ENCODE measurements around the gene GPR78. TPM values are rescaled to one million over a fixed set of nuclear protein-coding genes. Genes with fewer than 3 reads are reported as not detected.

GPR78 gene
- total RNA-seq, 1 donor from 2014 or later, result 0.15 TPM

- no peaks in the 10 kb centered on the region for H3K36me3 Mint-ChIP-seq (ENCODE audit: low read depth)
- H3K9me3 Mint-ChIP-seq (ENCODE audit: low read depth), result no peaks in the 10 kb centered on the region
- H3K27me3 Mint-ChIP-seq (ENCODE audit: low read depth), result peaks cover 38% of the 10 kb centered on the region
- TF ChIP-seq CTCF (IDR thresholded peaks at IDR 0.05), result no peak
- no peak overlapping the region for H3K4me3 Mint-ChIP-seq (ENCODE audit: unreplicated experiment)
- DNase-seq (ENCODE audit: low spot score), result no peak
- H3K4me1 Mint-ChIP-seq (ENCODE audit: low read depth), result peaks cover 10% of the 10 kb centered on the region
- no peak overlapping the region for H3K27ac Mint-ChIP-seq (ENCODE audit: unreplicated experiment)
Measured at GRCh38 chr4:8585721-8586212, 5.6 kb downstream of the GPR78 start.

GRCh38 chr4:8586246-8586645 is 6.1 kb downstream of the GPR78 start:
- no peaks in the 10 kb centered on the region for H3K36me3 Mint-ChIP-seq (ENCODE audit: low read depth)
- no peak for DNase-seq (ENCODE audit: low spot score)
- no peak for TF ChIP-seq CTCF (IDR thresholded peaks at IDR 0.05)
- peaks cover 36% of the 10 kb centered on the region for H3K27me3 Mint-ChIP-seq (ENCODE audit: low read depth)
- no peak overlapping the region for H3K27ac Mint-ChIP-seq (ENCODE audit: unreplicated experiment)
- H3K4me1 Mint-ChIP-seq (ENCODE audit: low read depth), result peaks cover 10% of the 10 kb centered on the region
- no peaks in the 10 kb centered on the region for H3K9me3 Mint-ChIP-seq (ENCODE audit: low read depth)
- H3K4me3 Mint-ChIP-seq (ENCODE audit: unreplicated experiment), result no peak overlapping the region

GRCh38 chr4:8586671-8587468 is 6.7 kb downstream of the GPR78 start:
- TF ChIP-seq CTCF (IDR thresholded peaks at IDR 0.05), result peak; percentile 33
- H3K27me3 Mint-ChIP-seq (ENCODE audit: low read depth), result peaks cover 36% of the 10 kb centered on the region
- peaks cover 10% of the 10 kb centered on the region for H3K4me1 Mint-ChIP-seq (ENCODE audit: low read depth)
- no peak overlapping the region for H3K27ac Mint-ChIP-seq (ENCODE audit: unreplicated experiment)
- H3K9me3 Mint-ChIP-seq (ENCODE audit: low read depth), result no peaks in the 10 kb centered on the region
- no peak for DNase-seq (ENCODE audit: low spot score)
- H3K36me3 Mint-ChIP-seq (ENCODE audit: low read depth), result no peaks in the 10 kb centered on the region
- no peak overlapping the region for H3K4me3 Mint-ChIP-seq (ENCODE audit: unreplicated experiment)

- no peak for DNase-seq (ENCODE audit: low spot score)
- peaks cover 29% of the 10 kb centered on the region for H3K27me3 Mint-ChIP-seq (ENCODE audit: low read depth)
- TF ChIP-seq CTCF (IDR thresholded peaks at IDR 0.05), result no peak
- no peak overlapping the region for H3K27ac Mint-ChIP-seq (ENCODE audit: unreplicated experiment)
- no peaks in the 10 kb centered on the region for H3K36me3 Mint-ChIP-seq (ENCODE audit: low read depth)
- no peak overlapping the region for H3K4me3 Mint-ChIP-seq (ENCODE audit: unreplicated experiment)
- H3K4me1 Mint-ChIP-seq (ENCODE audit: low read depth), result peaks cover 10% of the 10 kb centered on the region
- H3K9me3 Mint-ChIP-seq (ENCODE audit: low read depth), result no peaks in the 10 kb centered on the region
Measured at GRCh38 chr4:8587469-8588195, 7.4 kb downstream of the GPR78 start.

- peaks cover 31% of the 10 kb centered on the region for H3K27me3 Mint-ChIP-seq (ENCODE audit: low read depth)
- no peak for DNase-seq (ENCODE audit: low spot score)
Measured at GRCh38 chr4:8588196-8588470, 7.9 kb downstream of the GPR78 start.

More at GRCh38 chr4:8588196-8588470, 7.9 kb downstream of the GPR78 start:
- H3K9me3 Mint-ChIP-seq (ENCODE audit: low read depth), result no peaks in the 10 kb centered on the region
- no peaks in the 10 kb centered on the region for H3K36me3 Mint-ChIP-seq (ENCODE audit: low read depth)
- H3K27ac Mint-ChIP-seq (ENCODE audit: unreplicated experiment), result no peak overlapping the region
- no peak for TF ChIP-seq CTCF (IDR thresholded peaks at IDR 0.05)
- H3K4me1 Mint-ChIP-seq (ENCODE audit: low read depth), result peaks cover 14% of the 10 kb centered on the region
- H3K4me3 Mint-ChIP-seq (ENCODE audit: unreplicated experiment), result no peak overlapping the region

Data from chondrocyte (in vitro differentiated cells).